Stimulated activated CD4-positive, alpha-beta T cell treated with anti-CD3 and anti-CD28 coated beads, Interleukin-4, amount 100 ng/mL, for 24 hours (primary cell): ENCODE results near the gene LSAMP.

ENCODE experiments used
- DNase-seq: peaks from one replicate; pipeline ENCODE4 v3.0.0-alpha.2; 2020

The LSAMP gene

DNA sequence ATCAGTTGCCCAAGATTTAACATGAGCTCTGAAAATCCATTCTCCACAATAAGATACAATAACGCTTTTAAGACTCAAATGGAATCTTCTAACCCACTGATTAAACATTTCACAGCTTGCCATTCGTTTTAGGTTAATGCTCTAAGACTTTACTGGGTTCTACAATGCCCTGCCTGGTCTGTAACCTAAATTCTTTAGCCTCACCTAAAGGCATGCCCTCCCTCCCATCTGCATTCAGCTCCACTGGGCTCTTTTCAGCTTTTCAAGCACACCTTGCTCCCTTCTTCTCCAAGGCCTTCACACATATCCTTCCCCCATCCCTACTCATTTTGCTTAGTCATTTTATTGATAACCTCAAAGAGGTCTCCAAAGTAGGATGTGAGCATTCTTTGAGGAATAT is 290.9 kb downstream of the LSAMP start:
- no peak for DNase-seq

DNA sequence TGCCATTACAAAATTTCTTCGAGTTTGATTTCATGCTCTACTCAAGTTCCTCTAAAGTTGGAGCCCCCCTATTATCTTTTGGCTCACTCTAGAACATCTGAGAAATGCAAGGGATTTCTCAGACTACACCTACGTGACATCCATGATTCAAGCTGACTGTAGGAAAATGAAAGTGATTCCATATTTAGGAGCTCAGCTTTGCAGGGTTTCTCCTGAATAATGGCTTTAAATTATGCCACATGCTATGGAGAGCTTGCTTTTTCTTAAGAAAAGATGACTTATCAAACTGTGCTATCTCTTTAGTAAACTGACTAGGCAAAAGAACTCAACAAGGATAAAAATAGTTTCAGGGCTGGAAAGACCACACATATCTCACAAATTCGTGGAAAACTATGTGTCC is 292.1 kb downstream of the LSAMP start:
- no peak for DNase-seq

DNA sequence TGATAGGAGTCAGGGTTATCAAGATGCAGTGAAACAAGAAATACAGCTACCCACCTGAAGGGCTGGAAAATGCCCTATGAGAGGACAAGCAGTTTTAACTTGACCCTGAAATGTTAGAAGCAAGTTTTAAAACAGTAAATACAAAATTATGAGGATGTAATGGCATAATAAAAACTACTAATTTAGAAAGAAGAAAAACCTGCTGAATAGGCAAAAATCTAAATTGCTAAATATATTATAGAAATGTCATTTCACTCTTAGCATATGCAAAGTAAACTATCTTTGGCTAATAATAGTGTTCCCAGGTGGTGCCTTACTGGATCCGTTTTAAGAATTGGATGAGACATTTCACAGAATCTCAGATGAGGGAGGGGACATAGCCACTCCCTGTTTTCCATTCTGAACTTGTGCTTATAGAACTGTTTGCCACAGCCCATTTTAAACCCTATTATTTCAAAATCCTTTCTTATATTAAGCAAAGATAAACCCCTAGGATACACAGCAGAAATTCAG is 294.6 kb downstream of the LSAMP start:
- DNase-seq, result no peak

DNA sequence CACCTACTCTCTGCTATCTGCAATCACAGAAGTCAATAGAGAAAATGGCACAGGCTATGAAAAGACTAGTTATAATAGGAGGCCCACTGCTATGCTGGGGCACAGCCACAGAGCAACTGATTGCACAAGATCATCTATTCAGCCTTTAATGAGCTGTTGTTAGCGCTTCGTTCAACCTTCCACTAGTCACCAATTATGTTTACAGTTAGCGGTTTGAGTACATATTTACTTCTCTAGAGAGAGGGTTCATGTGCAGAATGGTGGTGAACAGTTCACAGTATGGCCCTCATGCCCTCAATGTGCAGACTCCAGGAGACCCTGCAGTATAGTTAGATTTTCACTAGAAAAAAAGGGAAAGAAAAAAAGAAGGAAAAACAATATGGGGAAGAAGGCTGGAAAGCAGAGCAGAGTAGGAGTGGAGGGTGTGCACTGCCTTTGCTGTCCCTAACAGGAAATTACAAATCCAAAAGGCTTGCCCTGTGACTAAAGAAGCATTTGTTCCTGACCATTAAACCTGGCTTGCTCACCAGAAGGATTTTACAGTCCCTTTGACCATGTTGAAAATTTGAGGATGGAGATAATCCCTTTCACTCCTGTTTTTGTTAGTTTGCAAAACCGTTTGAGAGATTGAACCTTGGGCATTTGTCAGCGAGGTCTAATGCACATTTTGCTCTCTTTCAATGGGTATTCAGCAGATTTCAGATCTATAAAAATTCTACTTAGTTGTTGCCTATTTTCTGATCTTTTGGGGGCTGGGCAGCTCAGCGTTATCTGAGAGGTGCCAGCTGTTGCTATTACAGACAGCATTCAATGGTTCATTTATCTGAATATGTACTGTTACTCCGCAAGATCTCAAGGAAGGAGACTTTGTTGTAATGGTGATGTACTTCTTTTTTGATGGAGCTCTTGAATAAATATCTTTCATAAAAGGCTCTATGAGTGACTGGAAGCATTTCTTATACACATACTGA is 296.1 kb downstream of the LSAMP start:
- no peak for DNase-seq

DNA sequence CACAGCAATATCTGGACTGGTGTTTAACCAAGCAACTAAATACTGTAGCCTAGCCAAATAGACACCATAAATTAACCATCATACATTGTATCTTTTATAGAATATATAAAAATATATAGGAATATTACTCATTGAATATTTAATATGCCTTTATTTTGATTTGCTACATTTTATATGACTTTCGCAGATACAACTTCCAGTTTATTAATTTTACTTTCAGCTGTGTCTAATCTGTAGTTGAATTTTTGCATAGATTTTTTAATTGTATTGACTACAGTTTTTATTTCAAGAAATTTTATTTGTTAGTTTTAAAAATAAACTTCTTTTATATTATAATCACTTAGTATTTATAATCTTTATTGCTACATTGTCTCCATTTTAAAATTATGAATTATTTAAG is 299.7 kb downstream of the LSAMP start:
- DNase-seq, result no peak

DNA sequence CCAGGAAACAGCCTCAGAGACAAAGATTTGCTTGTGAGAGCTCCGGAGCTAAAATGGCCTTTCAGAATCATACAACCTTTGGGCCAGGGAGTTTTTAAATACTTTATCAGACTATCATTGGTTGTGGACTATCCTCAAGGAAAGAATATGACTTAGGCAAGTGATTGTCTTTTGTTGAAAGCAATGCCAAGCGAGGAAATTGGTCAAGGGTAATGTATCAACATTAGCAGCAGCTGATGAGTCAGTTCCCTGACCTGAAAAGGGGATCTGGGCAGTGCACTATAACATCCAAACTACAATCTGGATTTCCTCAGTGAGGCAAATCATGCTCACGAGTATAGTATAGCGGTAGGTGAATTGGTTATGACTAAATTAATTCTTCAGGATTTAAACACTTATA is 303.6 kb downstream of the LSAMP start:
- DNase-seq, result no peak

DNA sequence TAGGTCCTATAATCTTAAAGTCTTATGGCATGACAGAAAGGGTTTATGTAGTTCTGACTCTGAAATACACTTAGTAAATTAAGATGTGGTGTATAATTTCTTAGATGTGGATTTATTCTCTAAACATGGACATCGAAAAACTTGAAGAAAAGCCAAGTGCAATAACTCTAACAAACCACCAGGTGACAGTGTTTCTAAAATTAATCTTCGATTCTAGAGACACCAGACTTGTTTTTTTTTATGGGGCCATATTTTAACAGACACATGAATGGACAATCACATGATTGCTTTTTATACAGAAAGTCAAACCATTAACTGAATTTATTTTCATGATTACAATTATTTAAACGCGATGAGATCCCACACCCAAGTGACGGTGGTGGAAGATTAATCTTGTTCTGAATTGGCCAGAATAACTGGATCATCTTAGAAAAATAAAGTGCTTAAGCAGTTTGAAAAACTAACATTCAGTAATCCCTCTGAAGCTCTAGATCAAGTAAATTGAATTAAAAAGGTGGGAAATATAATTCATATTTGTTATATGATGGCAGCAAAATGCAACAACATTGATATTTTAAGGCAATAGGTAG is 305.1 kb downstream of the LSAMP start:
- DNase-seq, result no peak

DNA sequence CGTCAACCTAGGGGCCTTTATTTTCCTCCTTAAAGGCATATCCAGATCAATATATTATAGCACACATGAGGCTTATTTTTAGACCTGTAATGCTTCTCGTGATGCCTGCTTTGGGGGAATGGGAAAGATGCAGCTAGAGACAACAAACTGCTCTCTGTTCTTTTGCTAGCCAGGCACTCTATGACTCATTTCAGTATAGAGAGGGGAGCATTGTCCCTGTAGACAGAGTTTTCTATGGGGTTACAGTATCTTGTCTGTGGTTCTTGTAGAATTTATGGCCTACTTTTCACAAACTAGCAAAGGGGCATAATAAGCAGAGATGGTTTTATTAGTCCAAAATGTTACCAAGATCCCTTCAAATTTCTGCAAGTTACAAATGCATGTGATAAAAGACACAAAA is 305.6 kb downstream of the LSAMP start:
- DNase-seq, result no peak

DNA sequence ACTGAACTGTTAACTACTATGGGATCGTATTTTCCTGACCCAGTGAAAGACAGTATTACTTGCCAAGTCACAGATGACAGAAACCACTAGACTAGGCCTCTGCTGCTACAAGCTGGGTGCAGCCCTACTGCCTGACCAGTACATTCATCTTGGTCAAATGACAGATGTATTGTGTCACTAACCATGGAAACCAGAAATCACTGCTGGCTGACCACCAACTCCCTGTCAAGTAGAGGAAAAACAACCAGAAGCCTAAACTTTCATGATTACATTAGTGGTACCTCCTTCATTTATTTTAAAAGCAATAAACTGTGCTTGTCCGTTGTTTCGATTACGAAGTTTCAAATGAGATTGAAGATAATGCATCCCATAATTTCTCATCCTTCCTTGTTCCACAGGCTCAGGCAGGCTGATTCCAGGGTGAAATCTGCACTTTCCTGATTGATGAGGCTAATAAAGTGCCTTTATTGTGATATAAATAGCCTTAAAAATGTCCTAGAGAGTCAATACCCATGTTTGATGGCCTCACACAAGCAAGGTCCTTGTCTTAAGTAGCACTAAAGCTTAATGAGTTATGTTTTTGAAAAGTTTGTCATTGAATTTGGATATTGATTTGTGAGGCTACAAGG is 309.7 kb downstream of the LSAMP start:
- no peak for DNase-seq

DNA sequence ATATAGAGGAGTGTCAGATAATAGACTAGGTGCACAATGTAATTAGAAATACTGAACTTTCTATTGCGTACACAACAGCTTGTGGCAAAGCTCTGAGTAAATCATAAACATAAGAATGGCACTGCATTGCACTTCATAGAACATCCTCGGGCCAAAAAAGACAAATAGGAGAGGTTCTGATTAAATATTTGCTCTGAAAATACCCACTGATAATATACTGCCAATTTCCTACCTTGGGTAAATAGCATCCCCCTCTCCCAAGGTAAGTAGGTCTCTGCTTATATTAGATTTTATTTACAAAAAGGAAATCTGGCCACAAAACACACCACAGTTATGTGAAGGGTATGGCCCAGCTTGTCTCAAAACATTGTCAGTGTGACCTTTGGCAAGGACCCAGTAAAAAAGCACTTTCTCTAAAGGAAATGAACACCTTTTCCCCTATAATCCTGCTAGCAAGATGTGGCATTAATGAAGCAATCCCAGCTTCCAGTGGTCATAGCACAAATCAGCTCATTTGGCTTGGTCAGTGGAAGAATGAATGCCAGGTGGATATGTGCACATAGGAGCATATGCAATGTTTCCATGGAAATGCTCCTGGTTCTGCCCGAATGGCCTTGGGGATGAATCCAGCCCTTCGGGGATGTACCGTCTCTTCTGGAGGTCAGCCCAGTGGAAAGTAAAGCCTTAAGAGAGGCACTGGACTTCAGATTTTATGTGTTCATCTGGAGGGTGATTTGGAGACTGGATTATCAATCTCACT is 315.9 kb downstream of the LSAMP start:
- no peak for DNase-seq

DNA sequence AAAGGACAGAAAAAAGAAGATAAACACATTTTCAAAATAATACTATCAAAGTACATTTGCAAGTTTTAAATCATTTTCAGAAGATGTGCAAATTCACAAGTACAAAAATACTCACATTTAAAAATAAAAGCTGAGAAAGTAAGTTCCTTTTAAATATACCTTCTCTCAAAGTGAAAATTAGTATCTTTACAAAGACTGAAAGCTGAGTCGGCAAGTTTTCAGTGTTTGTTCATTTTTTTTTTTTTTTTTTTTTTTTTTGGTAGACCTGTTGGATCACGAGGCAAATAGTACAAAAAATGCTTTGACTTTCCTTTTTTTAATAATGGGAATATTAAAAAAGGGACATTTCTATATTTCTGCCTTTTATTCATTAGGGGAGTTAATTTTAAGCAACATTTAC is 317.8 kb downstream of the LSAMP start:
- no peak for DNase-seq

DNA sequence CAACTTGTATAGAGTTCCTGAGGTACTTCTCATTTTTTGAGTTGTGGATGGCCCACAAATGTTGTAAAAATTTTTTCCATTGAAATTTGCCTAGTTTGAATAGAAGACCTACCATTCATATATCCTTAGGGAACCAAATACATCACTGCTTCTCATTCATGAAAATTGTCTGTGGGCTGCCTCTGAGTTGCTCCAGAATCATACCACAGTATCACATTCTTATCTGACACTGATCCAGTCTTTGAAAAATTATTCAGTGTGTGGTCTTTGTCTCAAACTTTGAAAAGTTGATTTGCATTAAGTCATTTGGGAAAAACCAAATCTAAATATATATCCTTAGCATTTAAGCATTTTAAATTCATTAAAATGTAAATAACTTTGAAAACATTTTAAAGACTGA is 321.1 kb downstream of the LSAMP start:
- DNase-seq, result no peak

DNA sequence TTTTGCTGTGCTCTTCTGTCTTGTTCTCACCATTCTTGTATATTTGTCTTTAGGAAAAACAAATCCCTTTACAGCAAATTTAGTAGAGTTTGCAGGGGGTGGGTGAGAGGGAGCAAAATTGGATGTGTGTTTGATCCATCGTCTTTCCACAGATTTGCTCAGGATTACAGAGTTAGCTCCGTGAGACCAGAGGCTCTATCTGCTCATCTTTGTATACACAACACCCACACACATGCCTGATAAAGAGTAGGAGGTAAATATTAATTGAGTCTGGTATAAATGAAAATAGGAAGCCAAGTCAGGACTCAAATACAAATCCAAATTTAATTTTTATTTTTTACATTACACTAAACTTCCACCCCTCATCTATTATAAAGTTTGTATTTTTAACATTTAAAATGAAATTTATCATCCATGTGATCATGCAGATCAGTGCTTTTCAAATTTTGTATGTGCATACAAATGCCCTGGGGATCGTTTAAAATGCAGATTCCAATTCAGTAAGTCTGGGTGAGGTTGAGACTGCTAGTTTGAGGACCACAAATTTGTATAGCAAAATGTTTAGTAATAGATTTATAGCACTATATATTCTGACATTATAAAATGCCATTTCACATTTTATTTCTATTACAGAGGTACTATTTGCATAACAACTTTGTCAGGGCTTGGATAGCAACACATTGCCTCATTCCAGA is 326.7 kb downstream of the LSAMP start:
- no peak for DNase-seq

DNA sequence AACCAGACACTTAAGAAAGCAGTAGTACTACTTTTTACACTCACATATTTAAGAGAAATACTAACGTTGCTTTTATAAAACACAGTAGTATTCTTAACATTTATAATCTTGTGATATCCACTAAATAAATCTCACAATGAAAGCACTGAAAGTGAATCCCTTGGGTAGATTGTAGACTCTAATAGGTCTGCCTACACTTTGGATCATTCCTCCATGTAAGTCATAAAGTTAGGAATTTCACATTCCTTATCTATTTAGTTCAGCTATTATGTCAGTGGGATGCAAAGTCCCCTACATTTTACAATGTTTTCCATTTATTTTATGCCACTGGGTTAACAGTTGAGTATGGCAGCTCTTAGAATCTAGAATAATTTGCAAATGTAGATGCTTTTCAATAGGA is 330.7 kb downstream of the LSAMP start:
- no peak for DNase-seq

DNA sequence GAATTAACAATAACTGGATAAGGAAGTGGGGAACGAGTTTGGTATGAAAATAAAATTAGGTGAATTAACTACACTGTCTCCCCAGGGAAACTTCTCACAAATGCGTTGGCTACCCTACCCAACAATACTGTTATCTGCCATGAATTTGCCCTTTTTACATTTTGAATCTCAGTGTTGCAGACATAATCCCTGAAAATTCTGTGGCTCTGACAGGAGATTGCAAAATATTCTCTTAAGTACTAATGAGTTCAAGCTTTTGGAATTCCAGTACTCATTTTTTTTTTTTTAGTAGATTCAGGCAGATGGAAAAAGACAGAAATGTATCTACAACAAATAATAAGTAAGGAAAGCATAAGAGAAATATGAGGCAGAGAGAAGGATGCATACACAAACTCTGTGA is 332.6 kb downstream of the LSAMP start:
- no peak for DNase-seq

DNA sequence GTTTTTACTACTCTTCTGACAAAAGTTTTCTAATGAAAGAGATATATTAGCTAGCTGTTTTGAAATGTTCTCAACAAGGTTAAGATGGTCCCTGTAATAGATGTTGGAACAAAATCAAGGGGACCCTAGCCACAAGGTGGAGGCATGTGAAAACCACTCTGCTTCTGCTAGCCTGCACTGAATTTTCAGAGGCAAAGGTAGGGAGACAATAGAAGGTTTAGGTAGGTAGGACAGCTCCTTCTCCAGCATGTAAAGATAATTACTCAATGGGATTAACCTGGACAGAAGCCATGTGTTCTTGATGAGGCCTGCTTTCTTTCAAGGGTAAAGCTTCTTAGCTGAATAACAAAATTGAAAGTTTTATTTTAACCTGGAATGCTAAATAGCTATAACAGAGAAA is 333.5 kb downstream of the LSAMP start:
- no peak for DNase-seq

DNA sequence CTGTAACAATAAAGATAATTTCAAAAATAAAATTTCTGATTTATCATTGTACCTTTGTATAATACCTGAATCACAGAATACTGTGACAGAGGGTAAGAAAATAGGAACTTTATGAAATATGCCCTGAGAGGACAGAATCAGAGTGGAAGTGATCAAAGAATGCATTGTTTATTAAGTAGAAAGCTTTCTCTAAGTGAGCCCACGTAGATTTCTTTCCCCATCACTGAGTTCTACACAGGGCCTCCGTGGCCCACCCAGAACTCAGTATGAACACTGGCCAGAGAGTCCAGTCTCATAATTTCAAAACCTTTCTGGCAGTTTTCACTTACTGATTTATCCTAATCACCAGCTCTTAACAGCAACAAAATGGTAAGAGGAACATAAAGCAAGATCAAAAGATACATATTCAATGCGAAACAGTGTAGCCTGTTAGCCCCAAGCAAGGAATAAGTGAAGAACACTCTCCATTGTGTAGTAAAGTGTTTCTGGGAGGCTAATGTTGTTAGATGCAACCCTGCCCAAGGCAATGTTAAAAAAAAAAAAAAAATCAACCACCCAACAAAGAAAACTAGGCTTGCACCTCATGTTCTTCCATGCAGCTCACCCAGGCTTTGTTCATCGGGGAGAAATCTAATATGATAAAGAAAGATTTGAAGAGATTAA is 341.3 kb downstream of the LSAMP start:
- no peak for DNase-seq

DNA sequence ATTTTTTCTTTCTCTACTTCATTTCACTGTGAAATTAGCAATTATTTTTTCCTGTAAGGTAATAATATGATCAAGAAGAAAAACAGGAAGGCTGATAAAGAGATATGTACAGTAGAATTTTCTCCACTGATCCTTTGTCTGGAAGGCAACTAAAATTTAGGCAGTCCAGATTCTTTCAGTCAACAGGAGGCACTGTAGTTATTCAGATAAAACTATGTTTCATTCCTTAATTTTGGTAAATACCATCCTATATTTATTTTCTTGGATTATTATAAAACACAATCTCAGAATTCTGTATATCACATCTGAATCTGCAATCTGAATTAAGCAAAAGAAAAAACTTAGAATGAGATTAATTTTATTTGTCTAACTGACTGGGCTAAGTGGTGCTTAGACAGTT is 343.2 kb downstream of the LSAMP start:
- DNase-seq, result no peak

DNA sequence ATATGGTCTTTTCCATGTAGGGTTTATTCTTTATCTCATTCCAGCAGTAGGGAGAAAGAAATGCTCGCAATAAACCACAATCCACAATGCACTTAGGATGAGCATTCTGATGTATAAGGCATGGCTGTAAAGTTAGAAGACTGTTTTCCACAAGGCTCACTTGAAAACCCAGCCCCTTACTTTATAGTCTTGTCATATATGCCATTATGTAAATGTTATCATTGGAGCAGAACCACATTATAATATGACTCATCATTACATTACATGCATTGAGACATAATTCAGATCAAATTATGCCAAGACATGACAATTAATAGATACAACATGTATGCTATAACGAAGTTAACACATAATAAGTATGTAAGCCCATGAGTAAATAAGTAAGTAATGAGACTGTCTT is 348.1 kb downstream of the LSAMP start:
- no peak for DNase-seq

DNA sequence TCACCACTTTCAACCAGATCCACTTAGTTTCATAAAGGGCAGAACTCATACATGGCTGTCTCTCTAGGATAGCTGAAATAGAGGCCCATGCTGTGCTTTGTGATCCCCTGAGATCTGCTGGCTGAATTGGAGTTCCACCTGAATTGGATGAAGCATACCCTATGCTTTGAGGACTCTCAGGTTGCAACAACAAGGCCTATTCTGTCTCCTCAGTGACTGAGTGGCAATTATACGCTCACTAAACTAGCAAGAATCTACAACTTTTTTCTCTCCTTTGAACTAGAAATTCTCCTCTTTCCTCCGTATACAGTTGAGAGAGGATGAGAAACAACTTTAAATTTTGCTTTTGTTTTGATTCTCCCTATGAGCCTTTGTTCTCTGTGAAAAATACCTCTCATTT is 348.7 kb downstream of the LSAMP start:
- no peak for DNase-seq

DNA sequence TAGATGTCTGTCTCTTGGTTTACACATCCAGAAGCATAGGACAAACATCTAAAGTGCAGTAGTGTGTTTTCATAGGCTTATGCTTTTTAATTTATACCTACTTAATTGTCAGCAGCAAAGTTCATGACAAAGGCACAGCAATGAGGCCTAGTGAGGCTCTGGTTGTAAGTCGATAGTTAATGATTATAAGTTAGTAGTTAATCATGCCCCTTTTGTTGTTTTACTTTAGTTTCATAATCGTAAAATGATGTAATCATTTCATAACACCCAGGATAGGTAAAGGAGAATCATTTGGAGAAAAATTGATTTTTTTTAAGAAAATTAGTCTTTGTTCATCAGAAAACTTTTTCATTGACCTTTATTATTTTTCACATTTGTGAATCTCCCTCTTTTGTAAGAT is 351.9 kb downstream of the LSAMP start:
- no peak for DNase-seq

DNA sequence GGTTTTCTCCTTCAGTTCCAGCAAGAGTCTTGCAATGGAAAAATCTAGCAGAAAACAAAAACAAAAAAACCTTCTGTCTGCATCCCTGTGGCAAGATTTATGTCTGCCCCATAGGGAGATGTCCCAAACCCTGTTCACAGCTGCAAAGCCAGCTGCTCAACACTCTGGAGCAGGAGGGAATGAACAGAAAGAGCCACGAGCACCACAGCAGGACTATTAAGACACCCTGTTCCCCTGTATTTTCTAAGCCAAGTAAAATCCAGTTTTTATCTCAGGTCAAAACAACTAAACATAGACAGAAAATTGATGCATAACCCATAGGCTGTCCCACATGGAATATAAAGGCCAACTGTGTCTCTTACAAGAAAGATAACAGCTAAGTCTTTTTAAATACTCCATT is 357.9 kb downstream of the LSAMP start:
- DNase-seq, result no peak
